H1 (cell line): Measurements from ENCODE around the gene CHTF8. TPM values are rescaled to one million over a fixed set of nuclear protein-coding genes. Genes with fewer than 3 reads are reported as not detected.

ENCODE experiments used
- CTCF ChIA-PET: fragments of 300-600 bp; sonication (Branson Sonifier 250); formaldehyde crosslinking; loops from one replicate; lab custom pipeline; 2021; ENCODE audit not compliant: partially characterized antibody; lab: Charles Lee
- POLR2A ChIA-PET: fragments of 300-600 bp; sonication (Branson Sonifier 250); formaldehyde crosslinking; loops from one replicate; lab custom pipeline; 2021; ENCODE audit warnings: inconsistent platforms; ENCODE audit not compliant: partially characterized antibody; lab: Charles Lee
- DNase-seq, 2 experiments: peaks; one replicate each; pipeline versions ENCODE4 v3.0.0 to v3.0.0-alpha.2; 2010 to 2022; ENCODE audit warnings: low spot score in 2 of 2, low read depth in 1 of 2, mixed read lengths in 1 of 2
- FAIRE-seq: peaks from 2 replicates; lab custom pipeline; 2011; peaks lifted over from hg19 to GRCh38; lab: Jason Lieb, UNC
- H2AFZ ChIP-seq: 2 replicates; pipeline ENCODE4 v1.8.1; 2012; ENCODE audit warnings: low read length, inconsistent platforms
- H2AK5ac ChIP-seq: 2 replicates; pipeline ENCODE4 v1.6.1; 2013; ENCODE audit warnings: low read depth, low read length
- H2BK120ac ChIP-seq: replicated peaks from 2 replicates; pipeline ENCODE3; 2013; ENCODE audit warnings: low read depth, low read length, inconsistent platforms
- H2BK12ac ChIP-seq: 2 replicates; pipeline ENCODE4 v1.6.1; 2013; ENCODE audit warnings: low read depth, low read length
- H2BK15ac ChIP-seq: 2 replicates; pipeline ENCODE4 v1.6.1; 2013; ENCODE audit warnings: low read length
- H2BK20ac ChIP-seq: 2 replicates; pipeline ENCODE4 v1.6.1; 2013; ENCODE audit warnings: low read length
- H2BK5ac ChIP-seq: 2 replicates; pipeline ENCODE4 v1.6.1; 2013; ENCODE audit warnings: low read depth, low read length
- H3K14ac ChIP-seq: 2 replicates; pipeline ENCODE4 v1.6.1; 2013; ENCODE audit warnings: inconsistent platforms; ENCODE audit not compliant: insufficient read length
- H3K18ac ChIP-seq: 2 replicates; pipeline ENCODE4 v1.6.1; 2013; ENCODE audit warnings: low read length; ENCODE audit errors: extremely low read depth
- H3K23ac ChIP-seq: 2 replicates; pipeline ENCODE4 v1.6.1; 2013; ENCODE audit warnings: inconsistent platforms; ENCODE audit not compliant: insufficient read length
- H3K23me2 ChIP-seq: 2 replicates; pipeline ENCODE4 v1.6.1; 2013; ENCODE audit warnings: low read depth, low read length
- H3K27ac ChIP-seq: 2 replicates; pipeline ENCODE4 v1.6.1; 2011; ENCODE audit warnings: low read depth, low read length, inconsistent platforms
- H3K27me3 ChIP-seq, 4 experiments: replicated peaks in 1 of 4; 1 replicate in 1 of 4; 2 replicates in 3 of 4; pipeline versions ENCODE4 v1.6.1 to v1.8.1; 2011 to 2013; ENCODE audit warnings: low read length in 3 of 4, mild to moderate bottlenecking in 3 of 4, inconsistent platforms in 2 of 4, mixed read lengths in 2 of 4, moderate library complexity in 1 of 4; ENCODE audit not compliant: control insufficient read depth in 3 of 4, insufficient read depth in 3 of 4; ENCODE audit errors: extremely low read depth in 1 of 4
- H3K36me3 ChIP-seq, 4 experiments: 2 replicates each; pipeline versions ENCODE4 v1.6.1 to v1.8.1; 2011 to 2013; ENCODE audit warnings: mild to moderate bottlenecking in 4 of 4, low read length in 3 of 4, moderate library complexity in 2 of 4, control low read depth in 1 of 4, inconsistent platforms in 1 of 4; ENCODE audit not compliant: insufficient read depth in 4 of 4, control insufficient read depth in 2 of 4
- H3K4ac ChIP-seq: replicated peaks from 2 replicates; pipeline ENCODE3; 2013; ENCODE audit warnings: low read length, low read depth, mixed read lengths, inconsistent platforms; ENCODE audit not compliant: insufficient read length
- H3K4me1 ChIP-seq, 4 experiments: replicated peaks in 1 of 4; 1 replicate in 1 of 4; 2 replicates in 3 of 4; pipeline versions ENCODE4 v1.6.1 to v1.8.1; 2011 to 2013; ENCODE audit warnings: low read length in 3 of 4, inconsistent platforms in 2 of 4, mixed read lengths in 1 of 4; ENCODE audit not compliant: insufficient read depth in 4 of 4, control insufficient read depth in 3 of 4
- H3K4me2 ChIP-seq, 2 experiments: 2 replicates each; pipeline versions ENCODE4 v1.6.1 to v1.8.1; 2011 to 2013; ENCODE audit warnings: low read depth in 2 of 2, low read length in 2 of 2, control low read depth in 1 of 2, inconsistent platforms in 1 of 2, mild to moderate bottlenecking in 1 of 2; ENCODE audit not compliant: insufficient read depth in 1 of 2
- H3K4me3 ChIP-seq, 4 experiments: fragments of 200-600, 300-600 bp in 1 of 4; sonication (generic), shearing (Covaris generic), sonication (Bioruptor Twin) in 1 of 4; 2 replicates each; pipeline versions ENCODE4 v1.5.1 to v1.8.1; 2011 to 2016; ENCODE audit warnings: low read length in 4 of 4, low read depth in 3 of 4, control low read depth in 2 of 4, inconsistent platforms in 2 of 4, mild to moderate bottlenecking in 2 of 4, mixed read lengths in 1 of 4, moderate library complexity in 1 of 4; ENCODE audit not compliant: insufficient read depth in 2 of 4; ENCODE audit errors: extremely low read depth in 1 of 4
- H3K56ac ChIP-seq: replicated peaks from 2 replicates; pipeline ENCODE3; 2013; ENCODE audit warnings: low read depth, mild to moderate bottlenecking, mixed read lengths, low read length, inconsistent platforms; ENCODE audit not compliant: insufficient read length
- H3K79me1 ChIP-seq: 2 replicates; pipeline ENCODE4 v1.6.1; 2013; ENCODE audit warnings: low read depth, low read length, control low read depth
- H3K79me2 ChIP-seq, 2 experiments: 2 replicates each; pipeline versions ENCODE4 v1.6.1 to v1.8.1; 2012 to 2013; ENCODE audit warnings: low read length in 2 of 2, mild to moderate bottlenecking in 2 of 2, inconsistent platforms in 1 of 2; ENCODE audit not compliant: insufficient read depth in 2 of 2, control insufficient read depth in 1 of 2
- H3K9ac ChIP-seq, 4 experiments: replicated peaks in 1 of 4; 1 replicate in 1 of 4; 2 replicates in 3 of 4; pipeline versions ENCODE4 v1.6.1 to v1.8.1; 2011 to 2013; ENCODE audit warnings: low read depth in 3 of 4, low read length in 3 of 4, control low read depth in 2 of 4, mild to moderate bottlenecking in 2 of 4, moderate library complexity in 2 of 4, inconsistent platforms in 1 of 4; ENCODE audit errors: extremely low read depth in 1 of 4
- H3K9me3 ChIP-seq, 2 experiments: 2 replicates each; pipeline versions ENCODE4 v1.6.1 to v1.8.1; 2012 to 2013; ENCODE audit warnings: mild to moderate bottlenecking in 2 of 2, moderate library complexity in 2 of 2, control low read depth in 1 of 2, inconsistent platforms in 1 of 2, low read depth in 1 of 2, low read length in 1 of 2, mixed read lengths in 1 of 2; ENCODE audit not compliant: insufficient read depth in 2 of 2
- H4K20me1 ChIP-seq, 2 experiments: replicated peaks in 1 of 2; 2 replicates each; pipeline versions ENCODE3 to v1.8.1; 2011 to 2013; ENCODE audit warnings: inconsistent platforms in 2 of 2, low read length in 2 of 2, mild to moderate bottlenecking in 1 of 2; ENCODE audit not compliant: insufficient read depth in 2 of 2, control insufficient read depth in 1 of 2
- H4K5ac ChIP-seq: 2 replicates; pipeline ENCODE4 v1.6.1; 2013; ENCODE audit warnings: low read length, low read depth, mixed read lengths, inconsistent platforms; ENCODE audit not compliant: insufficient read length
- H4K8ac ChIP-seq: 2 replicates; pipeline ENCODE4 v1.8.0; 2013; ENCODE audit warnings: mild to moderate bottlenecking, moderate library complexity, low read length, inconsistent platforms; ENCODE audit not compliant: insufficient read depth; ENCODE audit errors: extremely low read depth
- H4K91ac ChIP-seq: replicated peaks from 2 replicates; pipeline ENCODE3; 2013; ENCODE audit warnings: low read length, mixed read lengths, inconsistent platforms; ENCODE audit not compliant: insufficient read length
- POLR2AphosphoS5 ChIP-seq: IDR thresholded peaks from 2 replicates; pipeline ENCODE4 v1.6.1; 2011; ENCODE audit warnings: low read depth, low read length
- WGBS, 2 experiments: shearing (Covaris generic) in 1 of 2; methylation state at CpG; one replicate each; pipeline versions ENCODE4 v1.1.6 to v1.1.7; 2013 to 2015; ENCODE audit warnings: low lambda C conversion rate in 2 of 2, mixed read lengths in 2 of 2, inconsistent platforms in 1 of 2, low coverage in 1 of 2, missing lambda C conversion rate in 1 of 2; ENCODE audit not compliant: insufficient replicate concordance in 2 of 2, insufficient coverage in 1 of 2, insufficient read length in 1 of 2; ENCODE audit errors: extremely low coverage in 1 of 2, missing lambda C conversion rate in 1 of 2; 5-methylcytosine and 5-hydroxymethylcytosine counted together
- polyA plus RNA-seq, 7 experiments: library from polyadenylated mRNA; depleted of rRNA in 3 of 7; stranded (reverse) in 5 of 7; unstranded in 2 of 7; fragments of >200 nt in 5 of 7; fragments of 200-250 nt in 2 of 7; gene quantifications; 1 replicate in 5 of 7; 2 replicates in 1 of 7; 4 replicates in 1 of 7; pipeline versions ENCODE4 v1.2.1 to v1.2.3, GENCODE V29; 2011 to 2013; ENCODE audit warnings: missing spikeins in 2 of 7, mixed read lengths in 2 of 7
- total RNA-seq: library from RNA; stranded (reverse); fragmentation: NEBNext Ultra II Directional; extraction: Animal tissue kit (Norgen Biotek cat#: 25700); gene quantifications from 2 replicates; pipeline ENCODE4 v1.2.1, GENCODE V29; 2021

The CHTF8 gene
- total and polyA plus RNA-seq, 2 of the 8 experiments (the other 6 are each of a cell fraction or from before 2014, with no cell fraction given): 114 to 138 TPM

GRCh38 chr16:69072640-69072974 is 59.8 kb downstream of the CHTF8 start:
- Histone ChIP-seq H2BK5ac (peak overlapping the region; percentile 79; the same call in 1 of the 2 replicates), H2BK12ac (no peak overlapping the region), H3K79me2 (no peaks in the 10 kb centered on the region), H3K18ac (0 out of 2 replicates have a peak overlapping the region, but pooled peaks have one; percentile 16), H4K8ac (no peak overlapping the region), H2BK15ac (no peak overlapping the region), H3K14ac (no peak overlapping the region), H2BK20ac (no peak overlapping the region), H3K4me1 (peaks cover 6 to 27% (median 25%) of the 10 kb centered on the region in 4 experiments), H3K79me1 (no peaks in the 10 kb centered on the region), H3K27ac (no peak overlapping the region), H2BK120ac (peak overlapping the region; percentile 48), H3K4me3 (peak overlapping the region in 1 of 4 experiments; percentile 23; a peak in 1 of 8 replicates), H2AK5ac (no peak overlapping the region), H3K4ac (no peak overlapping the region), H3K36me3 (no peaks in the 10 kb centered on the region), H3K9ac (no peak overlapping the region), H3K23me2 (peaks cover 3% of the 10 kb centered on the region; the same call in 1 of the 2 replicates), H3K27me3 (no peaks in the 10 kb centered on the region), H4K5ac (no peak overlapping the region), H3K9me3 (no peaks in the 10 kb centered on the region), H2AFZ (no peak overlapping the region), H4K20me1 (no peaks in the 10 kb centered on the region), H3K4me2 (peak overlapping the region; percentile 54 to 72), H4K91ac (peak overlapping the region; percentile 53), H3K23ac (no peak overlapping the region), H3K56ac (peak overlapping the region; percentile 13)
- WGBS, 2 experiments: 30% methylated on average over 2 of the region's 2 CpGs; no CpG with 5 or more reads in 1 of the 2 experiments
- FAIRE-seq (no peak), DNase-seq (no peak)
- ChIA-PET CTCF (interaction anchor here (0.6 to 3.5 kb wide), 16 partner anchors 12 to 239 kb away, joined by 3 to 9 read pairs (median 4); no protein-coding TSS in a partner anchor), POLR2A (interaction anchor here (0.6 to 2.3 kb wide), 18 partner anchors 11 to 250 kb away, joined by 3 to 25 read pairs (median 4); partner anchors contain the start of gene HAS3)
- no peak for TF ChIP-seq POLR2AphosphoS5
